ENCODE measurements around the gene GPR151. TPM values are rescaled to one million over a fixed set of nuclear protein-coding genes. Genes with fewer than 3 reads are reported as not detected.

Gene GPR151
- total and polyA plus RNA-seq, 9 of the 15 experiments (the other 6 are each of a cell fraction or from before 2014, with no cell fraction given), result 0.06 TPM; not detected in 8

DNA sequence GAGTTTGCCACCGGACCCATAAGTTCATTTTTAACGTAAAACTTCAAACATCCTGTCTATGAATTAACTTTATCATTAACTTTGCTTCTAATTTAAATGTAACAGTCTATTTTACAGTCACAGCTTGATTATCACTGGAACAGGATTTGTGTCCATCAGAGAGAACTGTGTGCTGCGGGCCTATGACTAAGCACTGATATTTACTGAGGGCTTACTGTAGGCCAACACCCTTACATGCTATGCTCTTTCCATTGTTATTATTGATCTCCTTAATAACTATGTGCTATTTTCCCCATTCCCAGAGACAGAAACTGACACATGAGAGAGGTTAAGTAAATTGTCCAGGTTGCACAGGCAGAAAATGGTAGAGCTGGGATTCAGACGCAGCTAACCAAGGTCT, 24.0 kb upstream of the GPR151 start (continued):
- TF ChIP-seq, protein P1, sequence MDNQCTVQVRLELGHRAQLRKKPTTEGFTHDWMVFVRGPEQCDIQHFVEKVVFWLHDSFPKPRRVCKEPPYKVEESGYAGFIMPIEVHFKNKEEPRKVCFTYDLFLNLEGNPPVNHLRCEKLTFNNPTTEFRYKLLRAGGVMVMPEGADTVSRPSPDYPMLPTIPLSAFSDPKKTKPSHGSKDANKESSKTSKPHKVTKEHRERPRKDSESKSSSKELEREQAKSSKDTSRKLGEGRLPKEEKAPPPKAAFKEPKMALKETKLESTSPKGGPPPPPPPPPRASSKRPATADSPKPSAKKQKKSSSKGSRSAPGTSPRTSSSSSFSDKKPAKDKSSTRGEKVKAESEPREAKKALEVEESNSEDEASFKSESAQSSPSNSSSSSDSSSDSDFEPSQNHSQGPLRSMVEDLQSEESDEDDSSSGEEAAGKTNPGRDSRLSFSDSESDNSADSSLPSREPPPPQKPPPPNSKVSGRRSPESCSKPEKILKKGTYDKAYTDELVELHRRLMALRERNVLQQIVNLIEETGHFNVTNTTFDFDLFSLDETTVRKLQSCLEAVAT (IDR thresholded peaks at IDR 0.05), result no peak
- no peak for TF ChIP-seq ZNF384 (IDR thresholded peaks at IDR 0.05; ENCODE audit: low read depth, low read length)
- no peak for TF ChIP-seq HCFC1 (IDR thresholded peaks at IDR 0.05; ENCODE audit: low read depth, low read length)
- no peak for TF ChIP-seq ZNF282 (CRISPR knock-in tag; IDR thresholded peaks at IDR 0.05)

DNA sequence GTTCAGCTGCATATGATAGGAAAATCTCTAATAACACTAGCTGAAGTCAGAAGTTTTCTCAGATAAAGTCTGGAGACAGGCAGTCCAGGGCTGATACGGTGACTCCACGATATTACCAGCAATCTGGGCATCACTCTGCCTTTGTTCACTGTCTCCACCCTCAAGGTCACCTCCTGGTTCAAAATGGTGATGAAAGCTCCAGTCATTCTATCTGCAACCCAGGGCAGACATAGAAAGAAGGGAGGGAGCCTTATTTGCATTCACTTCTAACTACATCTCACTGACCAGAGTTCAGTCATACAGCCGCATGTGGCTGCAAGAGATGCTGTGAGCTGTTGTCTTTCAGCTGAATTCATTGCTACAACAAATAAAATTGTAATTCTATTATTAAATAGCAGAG, 22.4 kb upstream of the GPR151 start:
- H3K4me3 ChIP-seq, result no peak overlapping the region
- intact Hi-C loops (cut with micrococcal nuclease), result no loop called here
- no peak overlapping the region for H2AFZ ChIP-seq (ENCODE audit: low read depth, low read length)
- ChIA-PET POLR2A (no interaction called here), CTCF (ENCODE audit: low intra/inter-chr PET ratio) (no interaction called here)
- peaks cover 0 to 13% of the 10 kb centered on the region in 2 experiments; a peak in 2 of 5 replicates for H3K27me3 ChIP-seq (ENCODE audit: control insufficient read depth in 2 of 2, insufficient read depth in 2 of 2, low read length in 2 of 2)
- no peak overlapping the region for H3K4me2 ChIP-seq (ENCODE audit: insufficient read depth, low read length)
- WGBS (ENCODE audit: insufficient coverage, low coverage, missing lambda C conversion rate), result 0% methylated on average over 3 of the region's 3 CpGs
- H3K36me3 ChIP-seq (ENCODE audit: control insufficient read depth, insufficient read depth, low read length), result no peaks in the 10 kb centered on the region
- H3K9me3 ChIP-seq (replicated peaks; ENCODE audit: control insufficient read depth, insufficient read depth, low read depth, low read length), result no peaks in the 10 kb centered on the region
- no peak overlapping the region for H3K9ac ChIP-seq (ENCODE audit: insufficient read depth in 1 of 2, low read depth in 2 of 2, low read length in 2 of 2)
- no peaks in the 10 kb centered on the region for H3K9me1 ChIP-seq (ENCODE audit: control insufficient read depth, insufficient read depth, low read length)
- H4K20me1 ChIP-seq (replicated peaks; ENCODE audit: control insufficient read depth, insufficient read depth, low read length), result no peaks in the 10 kb centered on the region
- ATAC-seq (no peak), FAIRE-seq (no peak), DNase-seq (ENCODE audit: extremely low read depth in 1 of 4, low spot score in 3 of 4) (no peak)
- no peaks in the 10 kb centered on the region for H3K4me1 ChIP-seq (replicated peaks in 1 of 2; ENCODE audit: control insufficient read depth in 2 of 2, insufficient read depth in 2 of 2, low read length in 2 of 2)
- in situ Hi-C loops (cut with MboI), result loop anchor here (5.0 kb wide), 1 partner anchor 649 kb away; no protein-coding TSS in a partner anchor
- no peaks in the 10 kb centered on the region for H3K79me2 ChIP-seq (ENCODE audit: control insufficient read depth, insufficient read depth, low read length)
- no peak overlapping the region for H3K27ac ChIP-seq (ENCODE audit: extremely low read depth, low read depth, low read length)
- no TSS peak for BruUV-seq (replicated peaks)
- TF ChIP-seq KAT7 (CRISPR knock-in tag; IDR thresholded peaks at IDR 0.05; ENCODE audit: borderline replicate concordance), result no peak
- no peak for TF ChIP-seq XRCC3 (IDR thresholded peaks at IDR 0.05)
- TF ChIP-seq NFIC (IDR thresholded peaks at IDR 0.05), result no peak
- TF ChIP-seq, protein P2, sequence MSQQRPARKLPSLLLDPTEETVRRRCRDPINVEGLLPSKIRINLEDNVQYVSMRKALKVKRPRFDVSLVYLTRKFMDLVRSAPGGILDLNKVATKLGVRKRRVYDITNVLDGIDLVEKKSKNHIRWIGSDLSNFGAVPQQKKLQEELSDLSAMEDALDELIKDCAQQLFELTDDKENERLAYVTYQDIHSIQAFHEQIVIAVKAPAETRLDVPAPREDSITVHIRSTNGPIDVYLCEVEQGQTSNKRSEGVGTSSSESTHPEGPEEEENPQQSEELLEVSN (IDR thresholded peaks at IDR 0.05; ENCODE audit: borderline replicate concordance in 1 of 2, extremely low read depth in 1 of 2, insufficient read depth in 1 of 2, insufficient read length in 1 of 2, low read depth in 1 of 2, low read length in 1 of 2, poor library complexity in 1 of 2, severe bottlenecking in 1 of 2), result no peak
- no peak for TF ChIP-seq PHF21A (IDR thresholded peaks at IDR 0.05; ENCODE audit: borderline replicate concordance, low read depth)
- no peak for TF ChIP-seq SREBF2 (CRISPR knock-in tag; IDR thresholded peaks at IDR 0.05)
- no peak for TF ChIP-seq GABPB2 (CRISPR knock-in tag; conservative IDR thresholded peaks at IDR 0.05)
- no peak for TF ChIP-seq PTTG1 (tag; IDR thresholded peaks at IDR 0.05; ENCODE audit: low read depth)
- TF ChIP-seq ZFP1 (CRISPR knock-in tag; IDR thresholded peaks at IDR 0.05), result no peak
- no peak for TF ChIP-seq KDM1A (IDR thresholded peaks at IDR 0.05)
- TF ChIP-seq, protein P3, sequence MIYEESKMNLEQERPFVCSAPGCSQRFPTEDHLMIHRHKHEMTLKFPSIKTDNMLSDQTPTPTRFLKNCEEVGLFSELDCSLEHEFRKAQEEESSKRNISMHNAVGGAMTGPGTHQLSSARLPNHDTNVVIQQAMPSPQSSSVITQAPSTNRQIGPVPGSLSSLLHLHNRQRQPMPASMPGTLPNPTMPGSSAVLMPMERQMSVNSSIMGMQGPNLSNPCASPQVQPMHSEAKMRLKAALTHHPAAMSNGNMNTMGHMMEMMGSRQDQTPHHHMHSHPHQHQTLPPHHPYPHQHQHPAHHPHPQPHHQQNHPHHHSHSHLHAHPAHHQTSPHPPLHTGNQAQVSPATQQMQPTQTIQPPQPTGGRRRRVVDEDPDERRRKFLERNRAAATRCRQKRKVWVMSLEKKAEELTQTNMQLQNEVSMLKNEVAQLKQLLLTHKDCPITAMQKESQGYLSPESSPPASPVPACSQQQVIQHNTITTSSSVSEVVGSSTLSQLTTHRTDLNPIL (CRISPR knock-in tag; IDR thresholded peaks at IDR 0.05), result no peak
- no peak for TF ChIP-seq POLR3A (IDR thresholded peaks at IDR 0.05; ENCODE audit: borderline replicate concordance, extremely low read depth, insufficient read depth, insufficient read length)
- no peak for TF ChIP-seq RFX7 (CRISPR knock-in tag; IDR thresholded peaks at IDR 0.05)
- TF ChIP-seq C11orf30 (IDR thresholded peaks at IDR 0.05; ENCODE audit: low read depth), result no peak

All from K562 (cell line).